Karpas-422 (cell line): Measurements from ENCODE around the gene PPM1F. TPM values are rescaled to one million over a fixed set of nuclear protein-coding genes. Genes with fewer than 3 reads are reported as not detected.

Experiments
- DNase-seq: peaks from one replicate; pipeline ENCODE4 v3.0.0-alpha.2; 2015
- H2AFZ ChIP-seq: fragments of 200-600 bp; sonication (generic); 2 replicates; pipeline ENCODE4 v1.6.1; 2014; ENCODE audit warnings: antibody characterized with exemption, low read length, mixed read lengths
- H3K27ac ChIP-seq: fragments of 200-600 bp; sonication (generic); 2 replicates; pipeline ENCODE4 v1.5.1; 2014; ENCODE audit warnings: mild to moderate bottlenecking, low read length, moderate library complexity
- H3K27me3 ChIP-seq: fragments of 200-600 bp; sonication (generic); 2 replicates; pipeline ENCODE4 v1.6.1; 2014; ENCODE audit warnings: low read length, mixed read lengths
- H3K36me3 ChIP-seq: fragments of 200-600 bp; sonication (generic); 2 replicates; pipeline ENCODE4 v1.6.1; 2014; ENCODE audit warnings: low read length, mixed read lengths; ENCODE audit not compliant: insufficient read depth
- H3K4me1 ChIP-seq: fragments of 200-600 bp; sonication (generic); 2 replicates; pipeline ENCODE4 v1.6.1; 2014; ENCODE audit warnings: mild to moderate bottlenecking, low read length, mixed read lengths
- H3K4me2 ChIP-seq: fragments of 200-600 bp; sonication (generic); 2 replicates; pipeline ENCODE4 v1.6.1; 2014; ENCODE audit warnings: low read length, low read depth, mild to moderate bottlenecking; ENCODE audit not compliant: poor library complexity, severe bottlenecking
- H3K4me3 ChIP-seq: fragments of 200-600 bp; sonication (generic); 2 replicates; pipeline ENCODE4 v1.5.1; 2014; ENCODE audit warnings: mild to moderate bottlenecking, antibody characterized with exemption, low read length, mixed read lengths
- H3K79me2 ChIP-seq: fragments of 200-600 bp; sonication (generic); 2 replicates; pipeline ENCODE4 v1.6.1; 2014; ENCODE audit warnings: mild to moderate bottlenecking, low read length, mixed read lengths
- H3K9ac ChIP-seq: fragments of 200-600 bp; sonication (generic); 2 replicates; pipeline ENCODE4 v1.6.0; 2014; ENCODE audit warnings: low read length
- H3K9me2 ChIP-seq: fragments of 200-600 bp; sonication (generic), shearing (Covaris generic); replicated peaks from 2 replicates; pipeline ENCODE4 v1.6.0; 2014; ENCODE audit warnings: mild to moderate bottlenecking, low read length, moderate library complexity; ENCODE audit not compliant: insufficient read depth
- H3K9me3 ChIP-seq: fragments of 300-700, 200-600 bp; sonication (generic); 2 replicates; pipeline ENCODE4 v1.6.1; 2014; ENCODE audit warnings: low read length, mixed read lengths
- H4K20me1 ChIP-seq: fragments of 200-600 bp; sonication (generic); 2 replicates; pipeline ENCODE4 v1.6.1; 2014; ENCODE audit warnings: mild to moderate bottlenecking, antibody characterized with exemption, low read length, low read depth; ENCODE audit not compliant: insufficient read depth
- total RNA-seq: library from RNA; depleted of rRNA; stranded (reverse); fragments of >200 nt; shearing (Covaris generic); gene quantifications from 2 replicates; pipeline ENCODE4 v1.2.3, GENCODE V29; 2014; ENCODE audit warnings: low replicate concordance; rRNA removed

Gene PPM1F, protein sequence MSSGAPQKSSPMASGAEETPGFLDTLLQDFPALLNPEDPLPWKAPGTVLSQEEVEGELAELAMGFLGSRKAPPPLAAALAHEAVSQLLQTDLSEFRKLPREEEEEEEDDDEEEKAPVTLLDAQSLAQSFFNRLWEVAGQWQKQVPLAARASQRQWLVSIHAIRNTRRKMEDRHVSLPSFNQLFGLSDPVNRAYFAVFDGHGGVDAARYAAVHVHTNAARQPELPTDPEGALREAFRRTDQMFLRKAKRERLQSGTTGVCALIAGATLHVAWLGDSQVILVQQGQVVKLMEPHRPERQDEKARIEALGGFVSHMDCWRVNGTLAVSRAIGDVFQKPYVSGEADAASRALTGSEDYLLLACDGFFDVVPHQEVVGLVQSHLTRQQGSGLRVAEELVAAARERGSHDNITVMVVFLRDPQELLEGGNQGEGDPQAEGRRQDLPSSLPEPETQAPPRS
- total RNA-seq = 21.1 and 47.8 TPM in 2 replicates

GRCh38 chr22:21952586-21953571, at the start of gene PPM1F:
Gene PPM1F, minus strand, starts transcription at chr22:21952848. Its CDS starts 6,800 bp downstream, at chr22:21946048.
- Histone ChIP-seq H3K4me2 (peak within 1 kb of the TSS; percentile 92), H3K27ac (no peak within 1 kb of the TSS), H3K79me2 (peaks cover 21% of the 10 kb centered on the region), H3K36me3 (no peaks in the 10 kb centered on the region), H2AFZ (peak within 1 kb of the TSS; percentile 77; the same call in 1 of the 2 replicates), H3K9me2 (no peaks in the 10 kb centered on the region), H3K27me3 (no peaks in the 10 kb centered on the region), H3K4me1 (peaks cover 17% of the 10 kb centered on the region), H3K9ac (peak within 1 kb of the TSS; percentile 91), H3K9me3 (no peaks in the 10 kb centered on the region), H4K20me1 (no peaks in the 10 kb centered on the region), H3K4me3 (peak within 1 kb of the TSS; percentile 84)
- DNase-seq = peak; percentile 94

GRCh38 chr22:22001664-22002525, 49.2 kb upstream of the PPM1F start:
- Histone ChIP-seq H3K27me3 (no peaks in the 10 kb centered on the region), H3K9me3 (no peaks in the 10 kb centered on the region), H3K4me3 (no peak overlapping the region), H3K36me3 (no peaks in the 10 kb centered on the region), H2AFZ (no peak overlapping the region), H4K20me1 (no peaks in the 10 kb centered on the region), H3K9ac (no peak overlapping the region), H3K9me2 (no peaks in the 10 kb centered on the region), H3K79me2 (no peaks in the 10 kb centered on the region), H3K27ac (no peak overlapping the region), H3K4me1 (peaks cover 17% of the 10 kb centered on the region), H3K4me2 (no peak overlapping the region)
- no peak for DNase-seq

- Histone ChIP-seq H3K9ac (no peak overlapping the region), H3K9me2 (no peaks in the 10 kb centered on the region), H3K4me2 (no peak overlapping the region), H2AFZ (no peak overlapping the region), H3K27ac (no peak overlapping the region), H3K27me3 (no peaks in the 10 kb centered on the region), H3K9me3 (no peaks in the 10 kb centered on the region), H3K36me3 (no peaks in the 10 kb centered on the region), H3K4me3 (no peak overlapping the region), H3K79me2 (no peaks in the 10 kb centered on the region), H4K20me1 (no peaks in the 10 kb centered on the region), H3K4me1 (no peaks in the 10 kb centered on the region)
- no peak for DNase-seq
Observed at GRCh38 chr22:21998595-21999247, 46.1 kb upstream of the PPM1F start.

GRCh38 chr22:21996175-21996720, 43.6 kb upstream of the PPM1F start:
- Histone ChIP-seq H3K36me3 (no peaks in the 10 kb centered on the region), H3K79me2 (no peaks in the 10 kb centered on the region), H3K4me2 (no peak overlapping the region), H4K20me1 (no peaks in the 10 kb centered on the region), H3K4me3 (no peak overlapping the region), H3K9me3 (no peaks in the 10 kb centered on the region), H2AFZ (no peak overlapping the region), H3K4me1 (no peaks in the 10 kb centered on the region), H3K9ac (no peak overlapping the region), H3K27ac (no peak overlapping the region), H3K9me2 (no peaks in the 10 kb centered on the region), H3K27me3 (no peaks in the 10 kb centered on the region)
- DNase-seq = no peak

- Histone ChIP-seq H3K9ac (no peak overlapping the region), H3K4me1 (no peaks in the 10 kb centered on the region), H2AFZ (no peak overlapping the region), H3K9me3 (no peaks in the 10 kb centered on the region), H4K20me1 (no peaks in the 10 kb centered on the region), H3K4me3 (no peak overlapping the region), H3K27ac (no peak overlapping the region), H3K4me2 (no peak overlapping the region), H3K27me3 (no peaks in the 10 kb centered on the region), H3K36me3 (no peaks in the 10 kb centered on the region), H3K9me2 (no peaks in the 10 kb centered on the region), H3K79me2 (no peaks in the 10 kb centered on the region)
- DNase-seq = no peak
Observed at GRCh38 chr22:21995660-21996059, 43.0 kb upstream of the PPM1F start.

- Histone ChIP-seq H3K4me1 (no peaks in the 10 kb centered on the region), H3K79me2 (no peaks in the 10 kb centered on the region), H3K9me3 (no peaks in the 10 kb centered on the region), H4K20me1 (no peaks in the 10 kb centered on the region), H2AFZ (no peak overlapping the region), H3K4me3 (no peak overlapping the region), H3K27ac (no peak overlapping the region), H3K36me3 (no peaks in the 10 kb centered on the region), H3K9ac (no peak overlapping the region), H3K9me2 (no peaks in the 10 kb centered on the region), H3K27me3 (no peaks in the 10 kb centered on the region), H3K4me2 (no peak overlapping the region)
- DNase-seq = no peak
Observed at GRCh38 chr22:21994881-21995444, 42.3 kb upstream of the PPM1F start.

DNA sequence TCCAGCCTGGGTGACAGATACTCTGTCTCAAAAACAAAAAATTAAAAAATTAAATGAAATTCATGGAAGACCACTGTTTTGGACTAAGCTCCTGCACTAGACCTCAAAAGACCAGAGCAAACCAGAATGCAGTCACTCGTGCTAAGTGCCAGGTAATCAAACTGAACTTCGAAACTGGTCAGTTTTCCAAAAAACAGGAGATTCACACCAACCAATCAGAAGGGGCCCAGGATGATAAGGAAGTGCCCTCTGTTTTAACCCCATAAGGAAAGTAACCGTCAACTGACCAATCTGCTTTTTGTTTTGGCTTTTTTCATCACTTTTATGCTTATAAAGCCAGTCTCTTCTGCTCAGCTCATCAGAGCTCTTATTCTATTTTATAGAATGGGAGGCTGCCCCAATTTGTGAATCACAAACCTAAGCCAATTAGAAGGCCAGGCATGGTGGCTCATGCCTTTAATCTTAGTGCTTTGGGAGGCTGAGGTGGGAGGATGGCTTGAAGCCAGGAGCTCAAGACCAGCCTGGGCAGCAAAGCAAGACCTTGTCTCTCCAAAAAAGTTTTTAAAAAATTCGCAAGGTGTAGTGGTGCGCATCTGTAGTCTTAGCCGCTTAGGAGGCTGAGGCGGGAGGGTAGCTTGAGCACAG, 40.1 kb upstream of the PPM1F start:
- Histone ChIP-seq H3K9ac (no peak overlapping the region), H3K27ac (no peak overlapping the region), H3K9me2 (no peaks in the 10 kb centered on the region), H3K4me2 (no peak overlapping the region), H3K79me2 (no peaks in the 10 kb centered on the region), H2AFZ (no peak overlapping the region), H3K36me3 (no peaks in the 10 kb centered on the region), H3K4me3 (no peak overlapping the region), H3K27me3 (no peaks in the 10 kb centered on the region), H4K20me1 (no peaks in the 10 kb centered on the region), H3K9me3 (no peaks in the 10 kb centered on the region), H3K4me1 (no peaks in the 10 kb centered on the region)
- no peak for DNase-seq
